Measurements from ENCODE around the gene SI.

GRCh38 chr3:165125836-165126235, 47.5 kb upstream of the SI start:
- TF ChIP-seq POLR2AphosphoS5 (IDR thresholded peaks at IDR 0.05; ENCODE audit: low read depth, low read length): no peak
- TF ChIP-seq SIN3A (IDR thresholded peaks at IDR 0.05; ENCODE audit: borderline replicate concordance, insufficient read depth, low read length): no peak
- TF ChIP-seq, protein P1, sequence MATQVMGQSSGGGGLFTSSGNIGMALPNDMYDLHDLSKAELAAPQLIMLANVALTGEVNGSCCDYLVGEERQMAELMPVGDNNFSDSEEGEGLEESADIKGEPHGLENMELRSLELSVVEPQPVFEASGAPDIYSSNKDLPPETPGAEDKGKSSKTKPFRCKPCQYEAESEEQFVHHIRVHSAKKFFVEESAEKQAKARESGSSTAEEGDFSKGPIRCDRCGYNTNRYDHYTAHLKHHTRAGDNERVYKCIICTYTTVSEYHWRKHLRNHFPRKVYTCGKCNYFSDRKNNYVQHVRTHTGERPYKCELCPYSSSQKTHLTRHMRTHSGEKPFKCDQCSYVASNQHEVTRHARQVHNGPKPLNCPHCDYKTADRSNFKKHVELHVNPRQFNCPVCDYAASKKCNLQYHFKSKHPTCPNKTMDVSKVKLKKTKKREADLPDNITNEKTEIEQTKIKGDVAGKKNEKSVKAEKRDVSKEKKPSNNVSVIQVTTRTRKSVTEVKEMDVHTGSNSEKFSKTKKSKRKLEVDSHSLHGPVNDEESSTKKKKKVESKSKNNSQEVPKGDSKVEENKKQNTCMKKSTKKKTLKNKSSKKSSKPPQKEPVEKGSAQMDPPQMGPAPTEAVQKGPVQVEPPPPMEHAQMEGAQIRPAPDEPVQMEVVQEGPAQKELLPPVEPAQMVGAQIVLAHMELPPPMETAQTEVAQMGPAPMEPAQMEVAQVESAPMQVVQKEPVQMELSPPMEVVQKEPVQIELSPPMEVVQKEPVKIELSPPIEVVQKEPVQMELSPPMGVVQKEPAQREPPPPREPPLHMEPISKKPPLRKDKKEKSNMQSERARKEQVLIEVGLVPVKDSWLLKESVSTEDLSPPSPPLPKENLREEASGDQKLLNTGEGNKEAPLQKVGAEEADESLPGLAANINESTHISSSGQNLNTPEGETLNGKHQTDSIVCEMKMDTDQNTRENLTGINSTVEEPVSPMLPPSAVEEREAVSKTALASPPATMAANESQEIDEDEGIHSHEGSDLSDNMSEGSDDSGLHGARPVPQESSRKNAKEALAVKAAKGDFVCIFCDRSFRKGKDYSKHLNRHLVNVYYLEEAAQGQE (IDR thresholded peaks at IDR 0.05; ENCODE audit: insufficient read depth in 1 of 2, low read depth in 2 of 2, low read length in 2 of 2): no peak
- TF ChIP-seq TAF1 (IDR thresholded peaks at IDR 0.05; ENCODE audit: borderline replicate concordance, insufficient read depth, low read length): no peak

Data from PFSK-1 (cell line).